ENCODE data around the gene MYBPC1.

MYBPC1 gene

DNA sequence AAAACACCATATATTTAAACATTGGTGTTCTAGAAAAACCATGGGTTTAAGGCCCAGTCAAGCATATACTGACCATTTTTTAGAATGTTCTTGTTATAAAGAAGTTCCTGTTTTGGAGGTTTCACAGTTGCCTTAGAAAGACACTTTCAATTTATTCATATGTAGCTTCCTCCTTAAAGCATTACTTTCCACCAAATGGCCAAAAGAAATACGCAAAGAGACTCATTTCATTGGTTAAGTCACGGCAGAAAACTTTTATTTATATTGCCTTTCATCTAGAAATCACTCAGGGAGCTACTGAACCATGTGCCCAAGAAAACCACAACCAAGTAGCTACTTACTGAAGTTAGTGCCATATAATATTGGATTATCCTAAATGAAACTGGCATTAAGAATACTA is 40.0 kb downstream of the MYBPC1 start:
- no peak overlapping the region for H3K4me3 ChIP-seq (ENCODE audit: low read depth, low read length)
- TF ChIP-seq, protein P1, sequence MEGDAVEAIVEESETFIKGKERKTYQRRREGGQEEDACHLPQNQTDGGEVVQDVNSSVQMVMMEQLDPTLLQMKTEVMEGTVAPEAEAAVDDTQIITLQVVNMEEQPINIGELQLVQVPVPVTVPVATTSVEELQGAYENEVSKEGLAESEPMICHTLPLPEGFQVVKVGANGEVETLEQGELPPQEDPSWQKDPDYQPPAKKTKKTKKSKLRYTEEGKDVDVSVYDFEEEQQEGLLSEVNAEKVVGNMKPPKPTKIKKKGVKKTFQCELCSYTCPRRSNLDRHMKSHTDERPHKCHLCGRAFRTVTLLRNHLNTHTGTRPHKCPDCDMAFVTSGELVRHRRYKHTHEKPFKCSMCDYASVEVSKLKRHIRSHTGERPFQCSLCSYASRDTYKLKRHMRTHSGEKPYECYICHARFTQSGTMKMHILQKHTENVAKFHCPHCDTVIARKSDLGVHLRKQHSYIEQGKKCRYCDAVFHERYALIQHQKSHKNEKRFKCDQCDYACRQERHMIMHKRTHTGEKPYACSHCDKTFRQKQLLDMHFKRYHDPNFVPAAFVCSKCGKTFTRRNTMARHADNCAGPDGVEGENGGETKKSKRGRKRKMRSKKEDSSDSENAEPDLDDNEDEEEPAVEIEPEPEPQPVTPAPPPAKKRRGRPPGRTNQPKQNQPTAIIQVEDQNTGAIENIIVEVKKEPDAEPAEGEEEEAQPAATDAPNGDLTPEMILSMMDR (IDR thresholded peaks at IDR 0.05; ENCODE audit: low read depth, low read length) = no peak

DNA sequence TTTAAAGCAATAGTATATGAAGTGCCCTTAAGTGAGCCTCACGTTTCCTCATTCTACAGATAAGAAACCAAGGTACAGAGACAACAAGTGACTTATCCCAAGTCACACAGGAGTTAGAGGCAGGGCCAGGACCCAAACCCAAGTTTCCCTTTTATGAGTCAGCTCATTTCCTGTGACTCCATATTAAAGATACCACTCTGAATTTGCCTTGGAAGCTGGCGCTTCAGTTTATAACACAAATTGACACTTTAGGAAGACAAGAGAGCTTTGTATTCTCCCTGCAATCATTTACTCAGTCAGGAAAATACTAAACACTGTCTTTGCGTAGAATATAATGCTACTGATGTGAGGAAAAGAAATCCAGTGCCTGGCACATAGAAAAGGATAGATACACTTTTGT is 43.2 kb downstream of the MYBPC1 start:
- TF ChIP-seq, protein P1 (IDR thresholded peaks at IDR 0.05; ENCODE audit: low read depth, low read length) = no peak
- H3K4me3 ChIP-seq (ENCODE audit: low read depth, low read length) = no peak overlapping the region

DNA sequence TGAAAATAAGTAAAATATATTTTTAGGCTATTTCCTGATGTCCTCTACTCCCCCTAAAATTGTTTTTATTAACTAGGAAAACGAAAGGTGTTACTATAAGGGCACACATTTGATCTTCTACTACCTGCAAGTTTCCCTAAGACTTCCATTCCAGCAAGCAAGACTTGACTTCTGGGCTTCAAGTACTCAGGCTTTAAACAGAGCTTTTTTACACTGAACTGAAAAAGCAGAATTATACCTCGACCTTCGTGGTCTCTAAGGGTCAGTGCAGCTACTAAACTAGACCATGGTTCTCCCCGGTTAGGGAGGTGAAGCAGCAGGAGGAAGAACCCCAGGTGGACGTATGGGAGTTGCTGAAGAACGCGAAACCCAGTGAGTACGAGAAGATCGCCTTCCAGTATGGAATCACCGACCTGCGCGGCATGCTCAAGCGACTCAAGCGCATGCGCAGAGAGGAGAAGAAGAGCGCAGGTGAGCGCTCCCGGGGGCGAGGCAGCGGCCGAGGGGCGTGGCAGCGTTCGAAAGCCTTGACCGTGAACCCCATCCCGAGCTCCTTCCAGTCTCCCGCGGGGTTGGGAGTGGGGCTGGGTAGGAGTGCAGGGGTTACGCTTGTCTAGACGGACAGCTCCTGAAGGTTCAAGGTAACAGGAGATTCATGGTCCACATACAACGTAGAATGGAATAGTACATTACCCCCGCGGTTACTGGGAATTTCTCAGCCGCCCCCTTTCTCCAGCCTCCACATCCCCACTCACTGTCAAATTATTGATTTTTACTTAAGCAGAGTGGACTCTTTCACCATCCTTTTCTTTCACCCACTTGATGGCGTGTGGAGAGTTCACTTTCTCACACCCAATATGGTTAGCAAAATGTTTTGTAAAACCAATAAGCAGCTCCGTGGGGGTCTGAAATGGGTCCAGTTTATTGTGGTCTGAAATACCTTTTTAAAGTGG is 47.6 kb downstream of the MYBPC1 start:
- H3K4me3 ChIP-seq (ENCODE audit: low read depth, low read length) = no peak overlapping the region
- TF ChIP-seq, protein P1 (IDR thresholded peaks at IDR 0.05; ENCODE audit: low read depth, low read length) = no peak

DNA sequence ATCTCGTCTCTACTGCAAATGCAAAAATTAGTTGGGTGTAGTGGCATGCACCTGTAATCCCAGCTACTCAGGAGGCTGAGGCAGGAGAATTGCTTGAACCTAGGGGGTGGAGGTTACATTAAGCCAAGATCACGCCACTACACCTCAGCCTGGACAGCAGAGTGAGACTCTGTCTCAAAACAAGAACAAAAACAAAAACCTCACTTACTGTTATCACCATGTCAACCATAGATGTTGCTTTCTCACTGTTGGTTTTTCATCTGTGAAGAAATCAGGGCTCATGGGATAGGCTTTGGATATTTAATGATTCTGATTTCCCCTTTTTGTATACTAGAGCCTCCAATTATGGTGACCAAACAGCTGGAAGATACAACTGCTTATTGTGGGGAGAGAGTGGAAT is 52.9 kb downstream of the MYBPC1 start:
- no peak overlapping the region for H3K4me3 ChIP-seq (ENCODE audit: low read depth, low read length)
- TF ChIP-seq, protein P1 (IDR thresholded peaks at IDR 0.05; ENCODE audit: low read depth, low read length) = no peak

DNA sequence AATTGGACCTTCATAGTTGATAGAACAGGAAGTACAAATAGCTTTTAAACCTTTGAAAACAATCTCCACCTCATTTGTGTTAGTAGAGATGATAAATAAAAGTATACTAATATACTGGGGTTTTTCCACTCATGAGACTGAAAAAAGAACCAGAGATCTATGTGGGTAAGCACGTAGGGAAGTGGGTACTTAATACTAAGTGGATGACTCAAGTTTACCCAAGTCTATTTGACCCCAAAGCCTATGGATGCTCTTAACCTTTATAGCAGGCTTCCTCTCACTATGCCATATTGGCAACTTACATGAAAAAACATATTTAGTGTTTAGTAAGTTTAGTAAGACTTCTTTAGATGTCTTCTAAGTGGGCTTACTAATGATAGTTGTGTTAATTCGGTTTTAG is 53.4 kb downstream of the MYBPC1 start:
- TF ChIP-seq, protein P1 (IDR thresholded peaks at IDR 0.05; ENCODE audit: low read depth, low read length) = no peak
- no peak overlapping the region for H3K4me3 ChIP-seq (ENCODE audit: low read depth, low read length)

DNA sequence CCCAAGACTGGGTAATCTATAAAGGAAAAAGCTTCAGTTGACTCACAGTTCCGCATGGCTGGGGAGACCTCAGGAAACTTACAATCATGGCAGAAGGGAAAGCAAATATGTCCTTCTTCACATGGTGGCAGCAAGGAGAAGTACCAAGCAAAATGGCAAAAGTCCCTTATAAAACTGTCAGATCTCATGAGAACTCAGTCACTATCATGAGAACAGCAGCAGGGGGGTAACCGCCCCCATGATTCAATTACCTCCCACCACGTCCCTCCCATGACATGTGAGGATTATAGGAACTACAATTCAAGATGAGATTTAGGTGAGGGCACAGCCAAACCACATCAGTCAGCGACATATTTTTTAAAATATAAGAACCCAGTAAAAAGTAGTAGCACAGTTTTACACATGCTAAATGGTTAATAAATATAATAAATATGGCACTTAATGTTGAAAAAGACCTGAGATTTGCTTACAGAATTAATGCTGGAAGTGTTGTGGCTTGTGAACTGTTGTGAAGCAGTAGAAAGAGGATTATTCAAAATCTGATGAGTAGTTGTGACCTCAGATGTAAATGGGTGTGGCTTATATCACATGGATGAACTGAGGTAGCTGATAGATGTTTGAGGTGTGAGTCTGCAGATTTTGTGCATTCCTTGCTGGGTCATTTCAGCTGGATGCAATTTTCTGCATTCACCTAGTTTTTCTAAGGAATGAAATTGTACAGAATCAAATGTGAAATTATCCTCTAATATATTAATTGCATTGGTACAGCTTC is 55.8 kb downstream of the MYBPC1 start:
- TF ChIP-seq, protein P1 (IDR thresholded peaks at IDR 0.05; ENCODE audit: low read depth, low read length) = no peak

DNA sequence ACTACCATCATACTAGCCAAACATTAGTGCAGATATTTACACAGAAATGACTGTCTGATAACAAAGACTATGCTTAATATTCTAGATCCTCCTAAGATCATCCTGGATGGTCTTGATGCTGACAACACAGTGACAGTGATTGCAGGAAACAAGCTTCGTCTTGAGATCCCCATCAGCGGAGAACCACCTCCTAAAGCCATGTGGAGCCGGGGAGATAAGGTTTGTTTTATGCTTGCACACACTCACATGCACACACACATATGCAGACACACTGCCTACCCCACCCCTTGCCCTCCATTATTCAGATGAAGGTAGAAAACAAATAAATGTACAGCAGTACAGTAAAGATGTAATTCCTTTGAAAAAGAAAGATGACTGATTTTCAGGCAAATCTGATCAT is 58.3 kb downstream of the MYBPC1 start:
- TF ChIP-seq, protein P1 (IDR thresholded peaks at IDR 0.05; ENCODE audit: low read depth, low read length) = no peak
- H3K4me3 ChIP-seq (ENCODE audit: low read depth, low read length) = no peak overlapping the region

More for the DNA sequence above, 55.8 kb downstream of the MYBPC1 start:
- H3K4me3 ChIP-seq (ENCODE audit: low read depth, low read length) = no peak overlapping the region

All from WI38 (cell line).